Transverse colon (tissue), 4 donors: Measurements from ENCODE around the gene PITPNC1. TPM values are rescaled to one million over a fixed set of nuclear protein-coding genes. Genes with fewer than 3 reads are reported as not detected.
"Not testable (repeated sequence)": the region's sequence is repeated elsewhere in the genome, so short reads cannot be mapped to it uniquely, and the experiment has no call there.

Experiments
- DNase-seq: peaks from one replicate; pipeline ENCODE4 v3.0.0-alpha.2; 2019
- H3K27ac ChIP-seq, 4 donors: fragments of 200-600 bp; sonication (generic); 2 replicates each; pipeline ENCODE4 v1.5.1; 2016 to 2018; ENCODE audit warnings: inconsistent platforms in 4 of 4
- H3K27me3 ChIP-seq: fragments of 200-600 bp; sonication (generic); 2 replicates; pipeline ENCODE4 v1.5.1; 2017; ENCODE audit warnings: inconsistent platforms
- H3K36me3 ChIP-seq, 4 donors: fragments of 200-600 bp; sonication (generic); 2 replicates each; pipeline ENCODE4 v1.5.1; 2017 to 2019; ENCODE audit warnings: inconsistent platforms in 4 of 4
- H3K4me1 ChIP-seq, 4 donors: fragments of 200-600 bp; sonication (generic); 2 replicates each; pipeline ENCODE4 v1.5.1; 2017 to 2020; ENCODE audit warnings: inconsistent platforms in 4 of 4
- H3K4me3 ChIP-seq, 4 donors: fragments of 200-600 bp; sonication (generic); 1 replicate in 1 of 4; 2 replicates in 3 of 4; pipeline versions ENCODE4 v1.5.1 to v1.6.1; 2017 to 2019; ENCODE audit warnings: inconsistent platforms in 4 of 4
- H3K9me3 ChIP-seq, 2 donors: fragments of 200-600 bp; sonication (generic); 2 replicates each; pipeline ENCODE4 v1.5.1; 2017 to 2019; ENCODE audit warnings: inconsistent platforms in 2 of 2
- EP300 ChIP-seq: sonication (generic); formaldehyde crosslinking; IDR thresholded peaks from one replicate; pipeline ENCODE4 v1.6.1; 2017; ENCODE audit warnings: antibody characterized with exemption, low read depth
- POLR2A ChIP-seq: fragments of 450-650 bp; IDR thresholded peaks from one replicate; pipeline ENCODE4 v1.6.1; 2016; ENCODE audit warnings: antibody characterized with exemption, mild to moderate bottlenecking, moderate library complexity
- POLR2AphosphoS5 ChIP-seq, 3 donors: sonication (generic); formaldehyde crosslinking; IDR thresholded peaks; one replicate each; pipeline ENCODE4 v1.6.1; 2016; ENCODE audit warnings: antibody characterized with exemption in 3 of 3
- WGBS, 2 donors: methylation state at CpG; one replicate each; pipeline ENCODE4 v1.1.5; 2018; ENCODE audit warnings: low coverage in 1 of 2; 5-methylcytosine and 5-hydroxymethylcytosine counted together
- in situ Hi-C, 4 donors: fragments of 200-750 bp; cut with MboI; loops; one replicate each; pipeline versions ENCODE4 v1.15.0 to v1.15.1; 2017; ENCODE audit warnings: low sequenced_read_pairs in 3 of 4, low pct_ligation_motif_present in 1 of 4, low pct_unique_long_range_greater_than_20kb in 1 of 4
- intact Hi-C: fragments of 100-400 bp; cut with DNase I; formaldehyde crosslinking; loops from one replicate; pipeline ENCODE4 v1.15.1; 2023; ENCODE audit warnings: low total_unique reads
- total RNA-seq, 4 donors: library from RNA; depleted of rRNA; stranded (reverse); fragments of >200 nt; gene quantifications; one replicate each; pipeline ENCODE4 v1.1.0, GENCODE V29; 2016
- TF ChIP-seq, protein P1 (sequence below), 5 experiments: fragments of 200-600 bp in 3 of 5; fragments of 450-650 bp in 2 of 5; sonication (generic) in 3 of 5; IDR thresholded peaks; 1 replicate in 2 of 5; 2 replicates in 3 of 5; pipeline ENCODE4 v1.5.1; 2016 to 2017; ENCODE audit warnings: antibody characterized with exemption in 5 of 5, inconsistent platforms in 3 of 5, mild to moderate bottlenecking in 2 of 5, moderate library complexity in 1 of 5

PITPNC1 gene
- total RNA-seq, 4 donors from 2014 or later = 1.6 to 10.3 (median 4.0) TPM

DNA sequence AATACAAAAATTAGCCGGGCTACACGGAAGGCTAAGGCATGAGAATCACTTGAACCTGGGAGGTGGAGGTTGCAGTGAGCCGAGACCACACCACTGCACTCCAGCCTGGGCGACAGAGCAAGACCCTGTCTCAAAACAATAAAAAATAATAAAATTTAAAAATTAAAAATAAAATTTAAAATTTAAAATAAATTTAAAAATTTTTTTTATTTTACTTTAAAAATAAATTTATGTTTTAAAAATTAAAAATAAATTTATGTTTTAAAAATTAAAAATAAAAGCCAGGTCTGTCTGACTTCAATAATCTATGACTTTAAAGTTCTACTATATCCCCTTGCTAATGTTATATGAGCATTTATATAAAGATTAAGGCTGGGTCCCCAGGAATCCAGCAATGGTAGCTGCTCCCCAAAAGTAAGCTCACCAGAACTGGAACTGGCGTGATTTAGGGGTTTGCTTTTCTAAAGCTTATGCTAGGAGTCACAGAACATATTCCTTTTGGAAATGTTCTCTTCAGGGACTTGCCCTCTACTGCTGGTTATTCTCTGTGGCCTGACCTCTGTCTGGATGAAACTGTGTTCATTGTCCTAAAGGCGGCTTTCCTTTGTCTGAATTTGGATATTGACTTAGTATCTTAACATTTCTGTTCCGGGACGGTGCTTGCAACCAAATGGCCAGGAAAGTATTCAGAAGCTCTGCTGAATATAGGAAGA lies 200.5 kb downstream of the PITPNC1 start:
- H3K4me1 ChIP-seq = peaks cover 0 to 6% (median under 1%) of the 10 kb centered on the region in 4 donors
- peaks cover 0 to 6% (median 0%) of the 10 kb centered on the region in 4 donors for H3K36me3 ChIP-seq
- no peak overlapping the region for H3K27ac ChIP-seq
- no peak for DNase-seq
- in situ Hi-C loops = no loop called here
- WGBS, 2 donors = 85 to 91% methylated on average over 5 to 8 of the region's 8 CpGs
- H3K27me3 ChIP-seq = no peaks in the 10 kb centered on the region
- H3K4me3 ChIP-seq = no peak overlapping the region
- intact Hi-C loops = no loop called here
- H3K9me3 ChIP-seq = no peaks in the 10 kb centered on the region
- TF ChIP-seq POLR2AphosphoS5 (IDR thresholded peaks at IDR 0.05) = no peak
- TF ChIP-seq, protein P1, sequence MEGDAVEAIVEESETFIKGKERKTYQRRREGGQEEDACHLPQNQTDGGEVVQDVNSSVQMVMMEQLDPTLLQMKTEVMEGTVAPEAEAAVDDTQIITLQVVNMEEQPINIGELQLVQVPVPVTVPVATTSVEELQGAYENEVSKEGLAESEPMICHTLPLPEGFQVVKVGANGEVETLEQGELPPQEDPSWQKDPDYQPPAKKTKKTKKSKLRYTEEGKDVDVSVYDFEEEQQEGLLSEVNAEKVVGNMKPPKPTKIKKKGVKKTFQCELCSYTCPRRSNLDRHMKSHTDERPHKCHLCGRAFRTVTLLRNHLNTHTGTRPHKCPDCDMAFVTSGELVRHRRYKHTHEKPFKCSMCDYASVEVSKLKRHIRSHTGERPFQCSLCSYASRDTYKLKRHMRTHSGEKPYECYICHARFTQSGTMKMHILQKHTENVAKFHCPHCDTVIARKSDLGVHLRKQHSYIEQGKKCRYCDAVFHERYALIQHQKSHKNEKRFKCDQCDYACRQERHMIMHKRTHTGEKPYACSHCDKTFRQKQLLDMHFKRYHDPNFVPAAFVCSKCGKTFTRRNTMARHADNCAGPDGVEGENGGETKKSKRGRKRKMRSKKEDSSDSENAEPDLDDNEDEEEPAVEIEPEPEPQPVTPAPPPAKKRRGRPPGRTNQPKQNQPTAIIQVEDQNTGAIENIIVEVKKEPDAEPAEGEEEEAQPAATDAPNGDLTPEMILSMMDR (IDR thresholded peaks at IDR 0.05) = no peak
- TF ChIP-seq EP300 = no peak
- TF ChIP-seq POLR2A = no peak

DNA sequence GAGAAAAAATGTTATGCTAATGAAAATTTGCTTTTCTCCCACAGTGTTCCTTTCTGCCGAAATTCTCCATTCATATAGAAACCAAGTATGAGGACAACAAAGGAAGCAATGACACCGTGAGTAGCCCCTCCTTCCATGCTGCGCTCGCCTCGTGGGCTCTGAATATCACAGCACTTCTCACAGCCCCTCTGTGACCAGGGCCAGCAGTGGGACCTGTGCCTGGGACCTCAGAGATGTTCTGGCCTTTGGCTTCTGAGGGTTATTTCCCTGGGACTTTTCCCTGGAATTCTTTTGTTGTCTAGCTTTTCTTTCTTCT lies 201.0 kb downstream of the PITPNC1 start:
- Histone ChIP-seq H3K27ac (no peak overlapping the region), H3K27me3 (no peaks in the 10 kb centered on the region), H3K9me3 (no peaks in the 10 kb centered on the region), H3K4me3 (no peak overlapping the region), H3K4me1 (peaks cover 0 to 11% (median 5%) of the 10 kb centered on the region in 4 donors), H3K36me3 (peaks cover 0 to 6% (median 0%) of the 10 kb centered on the region in 4 donors)
- 76 to 82% methylated on average over 2 to 5 of the region's 5 CpGs for WGBS, 2 donors
- TF ChIP-seq POLR2A (no peak), EP300 (no peak), POLR2AphosphoS5 (IDR thresholded peaks at IDR 0.05) (no peak)
- TF ChIP-seq, protein P1 (IDR thresholded peaks at IDR 0.05) = no peak
- intact Hi-C loops (no loop called here), in situ Hi-C loops (no loop called here)
- no peak for DNase-seq

DNA sequence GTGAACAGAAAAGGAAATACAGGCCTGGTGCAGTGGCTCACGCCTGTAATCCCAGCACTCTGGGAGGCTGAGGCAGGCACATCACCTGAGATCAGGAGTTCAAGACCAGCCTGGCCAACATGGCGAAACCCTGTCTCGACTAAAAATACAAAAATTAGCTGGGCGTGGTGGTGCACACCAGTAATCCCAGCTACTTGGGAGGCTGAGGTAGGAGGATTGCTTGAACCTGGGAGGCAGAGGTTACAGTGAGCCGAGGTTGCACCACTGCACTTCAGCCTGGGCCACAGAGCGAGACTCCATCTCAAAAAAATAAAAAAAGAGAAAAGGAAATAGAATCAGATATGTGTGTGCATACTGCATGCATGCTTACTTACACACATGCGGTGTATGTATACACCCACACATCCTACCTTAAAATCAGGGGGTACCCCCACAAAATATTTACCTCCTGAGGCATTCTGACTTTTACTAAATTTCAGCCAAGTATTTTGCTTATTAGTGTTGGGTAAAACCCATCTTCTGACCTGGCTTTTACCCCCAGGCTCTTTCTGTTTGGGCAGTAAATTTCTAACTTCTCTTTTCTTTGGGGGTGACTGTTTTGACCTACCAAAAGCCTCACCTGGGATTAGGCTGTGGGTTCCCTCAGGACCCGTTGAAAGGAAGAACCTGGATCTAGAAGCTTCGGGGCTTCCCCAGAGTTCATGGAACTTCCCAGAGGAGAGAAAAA lies 201.8 kb downstream of the PITPNC1 start:
- DNase-seq, H3K27me3 ChIP-seq, H3K9me3 ChIP-seq, H3K36me3 ChIP-seq, in situ Hi-C loops, intact Hi-C loops, H3K27ac ChIP-seq, H3K4me3 ChIP-seq: not testable (repeated sequence)
- H3K4me1 ChIP-seq = peaks cover 0 to 12% (median 7%) of the 10 kb centered on the region in 4 donors
- WGBS, 2 donors = 81 to 98% methylated on average over 5 to 9 of the region's 9 CpGs

DNA sequence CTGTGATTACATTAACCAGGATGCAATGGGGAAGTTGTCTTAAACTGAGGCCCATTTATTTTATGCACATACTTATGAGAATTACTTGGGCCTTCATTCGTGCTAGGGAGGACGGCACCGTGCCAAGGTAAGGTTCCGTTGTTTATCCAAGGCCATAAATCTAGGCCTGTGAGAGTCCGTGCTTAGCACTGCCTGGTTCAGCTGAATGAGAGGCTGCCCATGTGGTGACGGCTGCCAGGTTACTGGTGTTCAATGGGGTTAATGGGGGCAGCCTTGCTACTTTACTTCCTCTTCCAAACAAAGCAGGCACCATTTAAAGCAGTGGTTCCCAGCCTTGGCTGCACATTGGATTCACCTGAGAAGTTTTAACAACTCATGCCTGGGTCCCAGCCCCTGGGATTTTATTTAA lies 205.6 kb downstream of the PITPNC1 start:
- H3K27me3 ChIP-seq = no peaks in the 10 kb centered on the region
- peaks cover 0 to 6% (median 0%) of the 10 kb centered on the region in 4 donors for H3K36me3 ChIP-seq
- peaks cover 0 to 12% (median 7%) of the 10 kb centered on the region in 4 donors for H3K4me1 ChIP-seq
- peak; percentile 79 for DNase-seq
- WGBS, 2 donors = 35 to 59% methylated on average over 3 to 6 of the region's 6 CpGs
- H3K27ac ChIP-seq = no peak overlapping the region
- TF ChIP-seq, protein P1 (IDR thresholded peaks at IDR 0.05) = no peak
- TF ChIP-seq POLR2AphosphoS5 (IDR thresholded peaks at IDR 0.05) = peak in 1 of 3 donors; percentile 30
- no peak for TF ChIP-seq POLR2A
- no peaks in the 10 kb centered on the region for H3K9me3 ChIP-seq
- H3K4me3 ChIP-seq = no peak overlapping the region
- intact Hi-C loops (no loop called here), in situ Hi-C loops (no loop called here)
